H1 (cell line): ENCODE results near the gene PDXP. TPM values are rescaled to one million over a fixed set of nuclear protein-coding genes. Genes with fewer than 3 reads are reported as not detected.

Source experiments
- CTCF ChIA-PET: fragments of 300-600 bp; sonication (Branson Sonifier 250); formaldehyde crosslinking; loops from one replicate; lab custom pipeline; 2021; ENCODE audit not compliant: partially characterized antibody; lab: Charles Lee
- POLR2A ChIA-PET: fragments of 300-600 bp; sonication (Branson Sonifier 250); formaldehyde crosslinking; loops from one replicate; lab custom pipeline; 2021; ENCODE audit warnings: inconsistent platforms; ENCODE audit not compliant: partially characterized antibody; lab: Charles Lee
- DNase-seq, 2 experiments: peaks; one replicate each; pipeline versions ENCODE4 v3.0.0 to v3.0.0-alpha.2; 2010 to 2022; ENCODE audit warnings: low spot score in 2 of 2, low read depth in 1 of 2, mixed read lengths in 1 of 2
- FAIRE-seq: peaks from 2 replicates; lab custom pipeline; 2011; peaks lifted over from hg19 to GRCh38; lab: Jason Lieb, UNC
- H2AFZ ChIP-seq: 2 replicates; pipeline ENCODE4 v1.8.1; 2012; ENCODE audit warnings: low read length, inconsistent platforms
- H2AK5ac ChIP-seq: 2 replicates; pipeline ENCODE4 v1.6.1; 2013; ENCODE audit warnings: low read depth, low read length
- H2BK120ac ChIP-seq: replicated peaks from 2 replicates; pipeline ENCODE3; 2013; ENCODE audit warnings: low read depth, low read length, inconsistent platforms
- H2BK12ac ChIP-seq: 2 replicates; pipeline ENCODE4 v1.6.1; 2013; ENCODE audit warnings: low read depth, low read length
- H2BK15ac ChIP-seq: 2 replicates; pipeline ENCODE4 v1.6.1; 2013; ENCODE audit warnings: low read length
- H2BK20ac ChIP-seq: 2 replicates; pipeline ENCODE4 v1.6.1; 2013; ENCODE audit warnings: low read length
- H2BK5ac ChIP-seq: 2 replicates; pipeline ENCODE4 v1.6.1; 2013; ENCODE audit warnings: low read depth, low read length
- H3K14ac ChIP-seq: 2 replicates; pipeline ENCODE4 v1.6.1; 2013; ENCODE audit warnings: inconsistent platforms; ENCODE audit not compliant: insufficient read length
- H3K18ac ChIP-seq: 2 replicates; pipeline ENCODE4 v1.6.1; 2013; ENCODE audit warnings: low read length; ENCODE audit errors: extremely low read depth
- H3K23ac ChIP-seq: 2 replicates; pipeline ENCODE4 v1.6.1; 2013; ENCODE audit warnings: inconsistent platforms; ENCODE audit not compliant: insufficient read length
- H3K23me2 ChIP-seq: 2 replicates; pipeline ENCODE4 v1.6.1; 2013; ENCODE audit warnings: low read depth, low read length
- H3K27ac ChIP-seq: 2 replicates; pipeline ENCODE4 v1.6.1; 2011; ENCODE audit warnings: low read depth, low read length, inconsistent platforms
- H3K27me3 ChIP-seq, 4 experiments: replicated peaks in 1 of 4; 1 replicate in 1 of 4; 2 replicates in 3 of 4; pipeline versions ENCODE4 v1.6.1 to v1.8.1; 2011 to 2013; ENCODE audit warnings: low read length in 3 of 4, mild to moderate bottlenecking in 3 of 4, inconsistent platforms in 2 of 4, mixed read lengths in 2 of 4, moderate library complexity in 1 of 4; ENCODE audit not compliant: control insufficient read depth in 3 of 4, insufficient read depth in 3 of 4; ENCODE audit errors: extremely low read depth in 1 of 4
- H3K36me3 ChIP-seq, 4 experiments: 2 replicates each; pipeline versions ENCODE4 v1.6.1 to v1.8.1; 2011 to 2013; ENCODE audit warnings: mild to moderate bottlenecking in 4 of 4, low read length in 3 of 4, moderate library complexity in 2 of 4, control low read depth in 1 of 4, inconsistent platforms in 1 of 4; ENCODE audit not compliant: insufficient read depth in 4 of 4, control insufficient read depth in 2 of 4
- H3K4ac ChIP-seq: replicated peaks from 2 replicates; pipeline ENCODE3; 2013; ENCODE audit warnings: low read length, low read depth, mixed read lengths, inconsistent platforms; ENCODE audit not compliant: insufficient read length
- H3K4me1 ChIP-seq, 4 experiments: replicated peaks in 1 of 4; 1 replicate in 1 of 4; 2 replicates in 3 of 4; pipeline versions ENCODE4 v1.6.1 to v1.8.1; 2011 to 2013; ENCODE audit warnings: low read length in 3 of 4, inconsistent platforms in 2 of 4, mixed read lengths in 1 of 4; ENCODE audit not compliant: insufficient read depth in 4 of 4, control insufficient read depth in 3 of 4
- H3K4me2 ChIP-seq, 2 experiments: 2 replicates each; pipeline versions ENCODE4 v1.6.1 to v1.8.1; 2011 to 2013; ENCODE audit warnings: low read depth in 2 of 2, low read length in 2 of 2, control low read depth in 1 of 2, inconsistent platforms in 1 of 2, mild to moderate bottlenecking in 1 of 2; ENCODE audit not compliant: insufficient read depth in 1 of 2
- H3K4me3 ChIP-seq, 4 experiments: fragments of 200-600, 300-600 bp in 1 of 4; sonication (generic), shearing (Covaris generic), sonication (Bioruptor Twin) in 1 of 4; 2 replicates each; pipeline versions ENCODE4 v1.5.1 to v1.8.1; 2011 to 2016; ENCODE audit warnings: low read length in 4 of 4, low read depth in 3 of 4, control low read depth in 2 of 4, inconsistent platforms in 2 of 4, mild to moderate bottlenecking in 2 of 4, mixed read lengths in 1 of 4, moderate library complexity in 1 of 4; ENCODE audit not compliant: insufficient read depth in 2 of 4; ENCODE audit errors: extremely low read depth in 1 of 4
- H3K56ac ChIP-seq: replicated peaks from 2 replicates; pipeline ENCODE3; 2013; ENCODE audit warnings: low read depth, mild to moderate bottlenecking, mixed read lengths, low read length, inconsistent platforms; ENCODE audit not compliant: insufficient read length
- H3K79me1 ChIP-seq: 2 replicates; pipeline ENCODE4 v1.6.1; 2013; ENCODE audit warnings: low read depth, low read length, control low read depth
- H3K79me2 ChIP-seq, 2 experiments: 2 replicates each; pipeline versions ENCODE4 v1.6.1 to v1.8.1; 2012 to 2013; ENCODE audit warnings: low read length in 2 of 2, mild to moderate bottlenecking in 2 of 2, inconsistent platforms in 1 of 2; ENCODE audit not compliant: insufficient read depth in 2 of 2, control insufficient read depth in 1 of 2
- H3K9ac ChIP-seq, 4 experiments: replicated peaks in 1 of 4; 1 replicate in 1 of 4; 2 replicates in 3 of 4; pipeline versions ENCODE4 v1.6.1 to v1.8.1; 2011 to 2013; ENCODE audit warnings: low read depth in 3 of 4, low read length in 3 of 4, control low read depth in 2 of 4, mild to moderate bottlenecking in 2 of 4, moderate library complexity in 2 of 4, inconsistent platforms in 1 of 4; ENCODE audit errors: extremely low read depth in 1 of 4
- H3K9me3 ChIP-seq, 2 experiments: 2 replicates each; pipeline versions ENCODE4 v1.6.1 to v1.8.1; 2012 to 2013; ENCODE audit warnings: mild to moderate bottlenecking in 2 of 2, moderate library complexity in 2 of 2, control low read depth in 1 of 2, inconsistent platforms in 1 of 2, low read depth in 1 of 2, low read length in 1 of 2, mixed read lengths in 1 of 2; ENCODE audit not compliant: insufficient read depth in 2 of 2
- H4K20me1 ChIP-seq, 2 experiments: replicated peaks in 1 of 2; 2 replicates each; pipeline versions ENCODE3 to v1.8.1; 2011 to 2013; ENCODE audit warnings: inconsistent platforms in 2 of 2, low read length in 2 of 2, mild to moderate bottlenecking in 1 of 2; ENCODE audit not compliant: insufficient read depth in 2 of 2, control insufficient read depth in 1 of 2
- H4K5ac ChIP-seq: 2 replicates; pipeline ENCODE4 v1.6.1; 2013; ENCODE audit warnings: low read length, low read depth, mixed read lengths, inconsistent platforms; ENCODE audit not compliant: insufficient read length
- H4K8ac ChIP-seq: 2 replicates; pipeline ENCODE4 v1.8.0; 2013; ENCODE audit warnings: mild to moderate bottlenecking, moderate library complexity, low read length, inconsistent platforms; ENCODE audit not compliant: insufficient read depth; ENCODE audit errors: extremely low read depth
- H4K91ac ChIP-seq: replicated peaks from 2 replicates; pipeline ENCODE3; 2013; ENCODE audit warnings: low read length, mixed read lengths, inconsistent platforms; ENCODE audit not compliant: insufficient read length
- EP300 ChIP-seq, 2 experiments: IDR thresholded peaks; 1 replicate in 1 of 2; 2 replicates in 1 of 2; pipeline ENCODE4 v1.6.1; 2011 to 2012; ENCODE audit warnings: low read depth in 2 of 2, low read length in 2 of 2, mild to moderate bottlenecking in 2 of 2, borderline replicate concordance in 1 of 2, inconsistent platforms in 1 of 2, moderate library complexity in 1 of 2
- NRF1 ChIP-seq: IDR thresholded peaks from 2 replicates; pipeline ENCODE4 v1.6.1; 2011; ENCODE audit warnings: mild to moderate bottlenecking, low read depth, low read length, improper control_type of control experiment
- SIN3A ChIP-seq, 2 experiments: IDR thresholded peaks in 1 of 2; conservative IDR thresholded peaks in 1 of 2; 2 replicates each; pipeline ENCODE4 v1.6.1; 2011 to 2012; ENCODE audit warnings: low read length in 2 of 2, improper control_type of control experiment in 1 of 2, low read depth in 1 of 2, mild to moderate bottlenecking in 1 of 2
- WGBS, 2 experiments: shearing (Covaris generic) in 1 of 2; methylation state at CpG; one replicate each; pipeline versions ENCODE4 v1.1.6 to v1.1.7; 2013 to 2015; ENCODE audit warnings: low lambda C conversion rate in 2 of 2, mixed read lengths in 2 of 2, inconsistent platforms in 1 of 2, low coverage in 1 of 2, missing lambda C conversion rate in 1 of 2; ENCODE audit not compliant: insufficient replicate concordance in 2 of 2, insufficient coverage in 1 of 2, insufficient read length in 1 of 2; ENCODE audit errors: extremely low coverage in 1 of 2, missing lambda C conversion rate in 1 of 2; 5-methylcytosine and 5-hydroxymethylcytosine counted together
- polyA plus RNA-seq, 7 experiments: library from polyadenylated mRNA; depleted of rRNA in 3 of 7; stranded (reverse) in 5 of 7; unstranded in 2 of 7; fragments of >200 nt in 5 of 7; fragments of 200-250 nt in 2 of 7; gene quantifications; 1 replicate in 5 of 7; 2 replicates in 1 of 7; 4 replicates in 1 of 7; pipeline versions ENCODE4 v1.2.1 to v1.2.3, GENCODE V29; 2011 to 2013; ENCODE audit warnings: missing spikeins in 2 of 7, mixed read lengths in 2 of 7
- total RNA-seq: library from RNA; stranded (reverse); fragmentation: NEBNext Ultra II Directional; extraction: Animal tissue kit (Norgen Biotek cat#: 25700); gene quantifications from 2 replicates; pipeline ENCODE4 v1.2.1, GENCODE V29; 2021

PDXP gene
- total and polyA plus RNA-seq, 2 of the 8 experiments (the other 6 are each of a cell fraction or from before 2014, with no cell fraction given): 36.6 to 67.7 TPM

DNA sequence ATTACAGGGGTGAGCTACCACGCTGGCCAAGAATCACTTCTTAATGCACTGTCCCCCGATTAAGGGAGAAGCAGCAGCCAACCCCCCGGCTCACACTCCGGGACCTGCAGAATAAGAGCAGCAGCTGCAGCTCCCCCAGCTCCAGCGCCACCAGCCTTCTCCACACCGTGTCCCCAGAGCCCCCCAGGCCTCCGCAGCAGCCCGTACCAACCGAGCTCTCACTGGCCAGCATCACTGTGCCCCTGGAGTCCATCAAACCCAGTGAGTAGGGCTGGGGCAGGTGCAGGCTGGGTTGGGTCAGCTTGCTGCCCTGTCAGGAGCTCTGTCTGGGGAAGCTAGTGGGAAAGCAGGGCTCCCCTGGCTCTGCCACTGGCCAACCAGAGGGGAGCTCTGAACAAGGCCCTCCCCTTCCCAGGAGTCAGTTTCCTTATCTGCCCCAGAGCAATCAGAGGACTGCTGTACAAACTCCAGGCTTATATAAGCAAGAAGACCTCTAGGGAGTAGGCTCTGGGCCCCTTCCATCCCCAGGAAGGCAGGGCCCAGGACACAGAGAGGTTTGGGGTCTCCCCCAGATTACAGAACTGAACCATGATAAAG is 27.6 kb upstream of the PDXP start:
- Histone ChIP-seq H2BK15ac (no peak overlapping the region), H2BK20ac (no peak overlapping the region), H3K4me3 (no peak overlapping the region), H4K91ac (no peak overlapping the region), H3K56ac (no peak overlapping the region), H2AFZ (no peak overlapping the region), H3K9ac (no peak overlapping the region), H3K23ac (no peak overlapping the region), H2BK5ac (no peak overlapping the region), H3K27me3 (no peaks in the 10 kb centered on the region), H3K79me2 (no peaks in the 10 kb centered on the region), H2BK12ac (no peak overlapping the region), H3K14ac (no peak overlapping the region), H4K8ac (no peak overlapping the region), H3K4me1 (peaks cover 5 to 21% (median 16%) of the 10 kb centered on the region in 4 experiments), H4K20me1 (peaks cover 0 to 2% of the 10 kb centered on the region in 2 experiments), H3K27ac (no peak overlapping the region), H3K23me2 (no peaks in the 10 kb centered on the region), H2BK120ac (no peak overlapping the region), H3K4ac (no peak overlapping the region), H3K36me3 (no peaks in the 10 kb centered on the region; a peak in 2 of 8 replicates), H3K4me2 (no peak overlapping the region), H3K18ac (no peak overlapping the region), H3K9me3 (no peaks in the 10 kb centered on the region), H2AK5ac (no peak overlapping the region), H4K5ac (no peak overlapping the region), H3K79me1 (no peaks in the 10 kb centered on the region)
- POLR2A ChIA-PET: interaction anchor here (0.8 to 5.4 kb wide), 7 partner anchors 7 to 51 kb away, joined by 3 to 32 read pairs (median 7); partner anchors contain the start of gene GGA1
- DNase-seq (no peak), FAIRE-seq (no peak)
- CTCF ChIA-PET: interaction anchor here (1.0 to 11.1 kb wide), 7 partner anchors 8 to 762 kb away, joined by 4 to 140 read pairs (median 6); partner anchors contain the start of genes GGA1 and SH3BP1
- TF ChIP-seq EP300 (IDR thresholded peaks at IDR 0.05; ENCODE audit: borderline replicate concordance in 1 of 2, low read depth in 2 of 2, low read length in 2 of 2) (no peak), NRF1 (no peak), SIN3A (conservative IDR thresholded peaks at IDR 0.05 in 1 of 2, IDR thresholded peaks at IDR 0.05 in 1 of 2; ENCODE audit: low read depth in 1 of 2, low read length in 2 of 2) (no peak)
- WGBS, 2 experiments: 90% methylated on average over 9 of the region's 9 CpGs; no CpG with 5 or more reads in 1 of the 2 experiments
